ENCODE results near the gene SCAMP1.

SCAMP1 gene, protein sequence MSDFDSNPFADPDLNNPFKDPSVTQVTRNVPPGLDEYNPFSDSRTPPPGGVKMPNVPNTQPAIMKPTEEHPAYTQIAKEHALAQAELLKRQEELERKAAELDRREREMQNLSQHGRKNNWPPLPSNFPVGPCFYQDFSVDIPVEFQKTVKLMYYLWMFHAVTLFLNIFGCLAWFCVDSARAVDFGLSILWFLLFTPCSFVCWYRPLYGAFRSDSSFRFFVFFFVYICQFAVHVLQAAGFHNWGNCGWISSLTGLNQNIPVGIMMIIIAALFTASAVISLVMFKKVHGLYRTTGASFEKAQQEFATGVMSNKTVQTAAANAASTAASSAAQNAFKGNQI

DNA sequence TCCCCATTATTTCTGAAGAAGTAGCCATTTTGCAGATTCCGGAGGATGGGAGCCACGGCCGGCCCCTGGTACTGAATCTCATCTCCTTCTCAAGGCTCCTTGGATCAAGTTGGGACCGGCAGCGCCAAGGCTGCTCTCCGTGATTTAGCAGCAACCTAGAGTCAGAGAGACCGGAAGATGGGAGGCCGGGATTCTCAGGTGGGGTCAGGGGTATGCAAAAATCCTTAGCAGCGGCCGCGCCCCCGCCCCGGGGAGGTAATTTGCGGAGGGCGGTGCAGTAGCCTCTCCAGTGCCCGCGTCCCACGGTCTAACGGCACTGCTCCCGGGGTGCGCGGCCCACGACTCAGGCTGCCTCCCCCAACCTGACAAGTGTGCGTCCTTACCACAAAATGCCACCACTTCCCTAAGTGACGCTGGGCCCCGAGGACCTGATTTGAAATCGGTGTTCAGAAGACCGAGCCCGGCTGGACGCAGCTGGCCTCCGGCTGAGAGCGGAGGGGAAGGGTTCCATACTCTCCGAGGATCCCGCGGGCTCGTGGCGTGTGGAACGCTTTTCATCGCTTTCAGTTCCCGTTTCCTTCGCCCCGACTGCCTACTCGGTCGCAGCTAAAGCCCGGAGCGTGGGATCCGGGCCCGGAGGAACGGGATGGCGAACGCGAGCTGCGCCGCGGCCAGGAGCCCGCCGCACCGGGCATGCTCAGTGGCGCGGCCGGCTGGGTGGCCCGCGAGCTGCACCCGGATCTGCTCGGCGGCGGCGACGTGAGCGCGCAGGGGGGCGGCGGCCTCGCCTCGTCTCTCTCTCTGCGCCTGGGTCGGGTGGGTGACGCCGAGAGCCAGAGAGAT lies at the start of gene SCAMP1:
TSS of gene SCAMP1 (plus strand) at position 787 of the 843 bp plus-strand sequence. CDS start at position 842, 55 bp downstream.
- Histone ChIP-seq H3K27me3 (ENCODE audit: control insufficient read depth, insufficient read depth, low read length) (no peaks in the 10 kb centered on the region), H3K9me3 (ENCODE audit: control insufficient read depth, insufficient read depth, low read length) (no peaks in the 10 kb centered on the region), H3K27ac (ENCODE audit: low read depth, low read length) (peak within 1 kb of the TSS; percentile 98), H3K9ac (ENCODE audit: low read depth, low read length) (peak within 1 kb of the TSS; percentile 87), H3K4me1 (ENCODE audit: control insufficient read depth, insufficient read depth, low read length) (peaks cover 10% of the 10 kb centered on the region; the same call in 1 of the 2 replicates), H3K4me3 (ENCODE audit: low read depth, low read length) (peak within 1 kb of the TSS; percentile 83), H3K36me3 (ENCODE audit: control insufficient read depth, insufficient read depth, low read length) (no peaks in the 10 kb centered on the region)

DNA sequence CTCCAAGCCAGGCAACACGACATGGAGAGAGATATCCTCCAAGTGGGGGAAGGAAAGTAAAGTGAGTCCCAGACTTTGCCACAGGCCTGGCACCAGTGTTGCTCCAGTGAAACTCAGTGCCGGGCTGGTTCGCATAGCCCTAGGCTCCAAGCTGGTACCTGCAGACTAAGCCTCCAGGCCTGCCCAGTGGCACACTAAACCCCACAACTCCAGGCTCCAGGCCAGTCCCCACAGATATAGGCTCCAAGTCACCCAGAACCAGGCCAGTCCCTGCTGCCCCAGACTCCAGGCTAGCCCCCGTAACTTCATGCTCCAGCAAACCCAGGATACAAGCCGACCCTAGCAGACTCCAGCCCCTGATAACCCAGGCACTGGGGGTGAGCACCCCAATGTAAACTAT lies 42.9 kb upstream of the SCAMP1 start:
- Histone ChIP-seq H3K27me3 (ENCODE audit: control insufficient read depth, insufficient read depth, low read length) (no peaks in the 10 kb centered on the region), H3K27ac (ENCODE audit: low read depth, low read length) (no peak overlapping the region), H3K9ac (ENCODE audit: low read depth, low read length) (no peak overlapping the region), H3K4me3 (ENCODE audit: low read depth, low read length) (no peak overlapping the region), H3K9me3 (ENCODE audit: control insufficient read depth, insufficient read depth, low read length) (no peaks in the 10 kb centered on the region), H3K36me3 (ENCODE audit: control insufficient read depth, insufficient read depth, low read length) (no peaks in the 10 kb centered on the region), H3K4me1 (ENCODE audit: control insufficient read depth, insufficient read depth, low read length) (peaks cover 9% of the 10 kb centered on the region; the same call in 1 of the 2 replicates)

DNA sequence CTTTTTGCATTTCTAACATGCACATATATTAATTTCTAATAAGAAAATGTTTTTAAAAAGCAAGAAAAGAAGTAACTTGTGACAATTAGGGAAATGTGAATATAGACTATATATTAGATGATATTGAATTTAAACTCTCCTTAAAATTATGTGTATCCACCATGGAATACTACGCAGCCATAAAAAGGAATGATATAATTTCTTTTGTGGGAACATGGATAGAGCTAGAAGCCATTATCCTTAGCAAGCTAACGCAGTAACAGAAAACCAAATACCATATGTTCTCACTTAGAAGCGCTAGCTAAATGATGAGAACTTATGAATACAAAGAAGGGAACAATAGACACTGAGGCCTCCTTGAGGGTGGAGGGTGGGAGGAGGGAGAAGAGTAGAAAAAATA lies 42.1 kb upstream of the SCAMP1 start:
- Histone ChIP-seq H3K9me3 (ENCODE audit: control insufficient read depth, insufficient read depth, low read length) (no peaks in the 10 kb centered on the region), H3K36me3 (ENCODE audit: control insufficient read depth, insufficient read depth, low read length) (no peaks in the 10 kb centered on the region), H3K27ac (ENCODE audit: low read depth, low read length) (no peak overlapping the region), H3K27me3 (ENCODE audit: control insufficient read depth, insufficient read depth, low read length) (no peaks in the 10 kb centered on the region), H3K4me3 (ENCODE audit: low read depth, low read length) (no peak overlapping the region), H3K9ac (ENCODE audit: low read depth, low read length) (no peak overlapping the region), H3K4me1 (ENCODE audit: control insufficient read depth, insufficient read depth, low read length) (peaks cover 9% of the 10 kb centered on the region; the same call in 1 of the 2 replicates)

DNA sequence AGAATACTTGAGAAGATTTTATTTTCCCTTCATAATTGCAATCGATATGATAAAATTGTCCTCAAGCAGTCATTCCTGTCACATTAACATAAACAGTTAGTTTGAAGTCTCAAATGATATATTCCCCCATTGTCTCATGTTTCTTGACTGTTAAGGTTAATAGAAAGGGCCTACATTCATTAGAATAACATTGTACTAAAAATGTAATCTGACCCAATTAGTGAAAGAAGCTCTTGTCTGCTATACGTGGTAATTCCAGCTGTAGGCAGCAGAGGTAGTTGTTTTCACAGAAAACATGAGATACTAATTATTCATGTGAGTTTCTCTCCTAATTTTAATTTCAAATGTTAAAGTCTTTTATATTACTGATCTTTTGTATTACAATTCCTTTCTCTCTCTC lies 40.0 kb upstream of the SCAMP1 start:
- Histone ChIP-seq H3K9me3 (ENCODE audit: control insufficient read depth, insufficient read depth, low read length) (no peaks in the 10 kb centered on the region), H3K27me3 (ENCODE audit: control insufficient read depth, insufficient read depth, low read length) (no peaks in the 10 kb centered on the region), H3K9ac (ENCODE audit: low read depth, low read length) (no peak overlapping the region), H3K4me3 (ENCODE audit: low read depth, low read length) (no peak overlapping the region), H3K27ac (ENCODE audit: low read depth, low read length) (no peak overlapping the region), H3K36me3 (ENCODE audit: control insufficient read depth, insufficient read depth, low read length) (no peaks in the 10 kb centered on the region), H3K4me1 (ENCODE audit: control insufficient read depth, insufficient read depth, low read length) (peaks cover 9% of the 10 kb centered on the region; the same call in 1 of the 2 replicates)

DNA sequence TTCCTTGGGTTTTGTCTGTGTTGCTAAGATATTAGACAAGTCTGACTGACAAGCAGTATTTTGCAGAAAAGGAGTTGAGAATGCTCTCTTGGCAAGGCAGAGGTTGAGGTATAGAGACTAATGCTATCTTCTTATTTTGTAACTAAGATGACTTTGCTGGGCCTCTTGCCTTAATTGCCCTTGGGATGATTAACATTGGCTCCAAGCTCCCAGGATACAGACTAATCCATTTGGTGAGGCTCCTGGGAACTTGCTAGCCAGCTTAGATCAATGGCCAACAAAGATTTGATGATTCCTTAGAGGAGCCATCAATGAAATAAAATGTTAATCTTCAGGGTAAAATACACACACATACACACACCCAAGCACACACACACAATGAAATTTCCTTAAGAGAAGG lies 37.2 kb upstream of the SCAMP1 start:
- Histone ChIP-seq H3K36me3 (ENCODE audit: control insufficient read depth, insufficient read depth, low read length) (no peaks in the 10 kb centered on the region), H3K9me3 (ENCODE audit: control insufficient read depth, insufficient read depth, low read length) (no peaks in the 10 kb centered on the region), H3K4me1 (ENCODE audit: control insufficient read depth, insufficient read depth, low read length) (peaks cover 10% of the 10 kb centered on the region; the same call in 1 of the 2 replicates), H3K27ac (ENCODE audit: low read depth, low read length) (no peak overlapping the region), H3K27me3 (ENCODE audit: control insufficient read depth, insufficient read depth, low read length) (no peaks in the 10 kb centered on the region), H3K4me3 (ENCODE audit: low read depth, low read length) (no peak overlapping the region), H3K9ac (ENCODE audit: low read depth, low read length) (no peak overlapping the region)

DNA sequence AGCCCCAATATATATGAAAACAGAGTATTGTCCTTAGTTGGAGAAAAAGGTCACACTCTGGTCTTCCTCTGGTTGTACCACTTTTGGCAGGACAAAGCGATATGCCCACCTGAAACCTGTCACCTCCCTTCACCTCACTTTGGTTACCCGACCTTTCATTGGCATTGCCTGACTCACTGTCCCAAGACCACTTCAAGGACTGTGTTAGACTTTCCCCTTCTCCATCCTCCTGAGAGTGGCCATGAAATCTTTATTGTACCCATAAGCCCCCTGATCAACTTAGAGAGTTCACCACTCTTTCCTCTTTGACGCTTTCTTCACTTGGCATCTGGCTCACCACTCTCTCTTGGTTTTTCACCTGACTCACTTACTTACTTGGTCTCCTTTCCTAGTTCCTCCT lies 33.5 kb upstream of the SCAMP1 start:
- Histone ChIP-seq H3K27ac (ENCODE audit: low read depth, low read length) (no peak overlapping the region), H3K27me3 (ENCODE audit: control insufficient read depth, insufficient read depth, low read length) (no peaks in the 10 kb centered on the region), H3K9me3 (ENCODE audit: control insufficient read depth, insufficient read depth, low read length) (no peaks in the 10 kb centered on the region), H3K4me1 (ENCODE audit: control insufficient read depth, insufficient read depth, low read length) (peaks cover 17% of the 10 kb centered on the region), H3K9ac (ENCODE audit: low read depth, low read length) (no peak overlapping the region), H3K36me3 (ENCODE audit: control insufficient read depth, insufficient read depth, low read length) (no peaks in the 10 kb centered on the region), H3K4me3 (ENCODE audit: low read depth, low read length) (no peak overlapping the region)

DNA sequence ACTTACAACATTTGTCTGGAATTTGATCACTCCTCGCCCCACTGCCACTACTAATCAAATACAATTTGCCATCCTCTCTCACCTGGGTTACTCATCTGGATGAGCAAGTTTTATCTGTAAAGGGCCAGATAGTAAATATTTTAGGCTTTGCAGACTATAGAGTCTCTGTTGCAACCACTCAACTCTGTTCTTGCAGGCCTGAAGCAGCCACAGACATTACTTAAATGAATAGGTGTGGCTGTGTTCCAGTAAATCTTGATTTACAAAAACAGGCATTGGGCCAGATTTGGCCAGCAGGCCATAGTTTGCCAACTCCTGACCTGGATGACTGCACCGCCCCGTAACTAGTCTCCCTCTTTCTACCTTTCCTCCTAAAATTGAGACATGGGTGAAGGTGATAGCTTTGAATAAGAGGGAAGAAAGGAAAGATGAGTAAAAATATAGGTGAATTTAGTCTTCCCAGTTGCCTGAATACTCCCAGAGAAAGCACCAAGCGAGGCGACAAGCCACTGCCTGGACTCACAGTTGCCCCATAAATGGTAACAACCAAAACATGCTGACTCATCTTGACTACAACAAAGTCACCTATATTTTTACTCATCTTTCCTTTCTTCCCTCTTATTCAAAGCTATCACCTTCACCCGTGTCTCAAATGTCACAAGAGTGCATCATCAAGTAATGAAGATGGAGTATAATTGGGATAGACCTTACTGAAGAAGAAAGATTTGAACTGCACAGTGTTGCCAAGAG lies 32.5 kb upstream of the SCAMP1 start:
- H3K27ac ChIP-seq (ENCODE audit: low read depth, low read length): peak overlapping the region; percentile 89
- no peaks in the 10 kb centered on the region for H3K36me3 ChIP-seq (ENCODE audit: control insufficient read depth, insufficient read depth, low read length)
- peaks cover 17% of the 10 kb centered on the region for H3K4me1 ChIP-seq (ENCODE audit: control insufficient read depth, insufficient read depth, low read length)
- H3K9ac ChIP-seq (ENCODE audit: low read depth, low read length): no peak overlapping the region
- H3K9me3 ChIP-seq (ENCODE audit: control insufficient read depth, insufficient read depth, low read length): no peaks in the 10 kb centered on the region
- no peaks in the 10 kb centered on the region for H3K27me3 ChIP-seq (ENCODE audit: control insufficient read depth, insufficient read depth, low read length)
- no peak overlapping the region for H3K4me3 ChIP-seq (ENCODE audit: low read depth, low read length)

DNA sequence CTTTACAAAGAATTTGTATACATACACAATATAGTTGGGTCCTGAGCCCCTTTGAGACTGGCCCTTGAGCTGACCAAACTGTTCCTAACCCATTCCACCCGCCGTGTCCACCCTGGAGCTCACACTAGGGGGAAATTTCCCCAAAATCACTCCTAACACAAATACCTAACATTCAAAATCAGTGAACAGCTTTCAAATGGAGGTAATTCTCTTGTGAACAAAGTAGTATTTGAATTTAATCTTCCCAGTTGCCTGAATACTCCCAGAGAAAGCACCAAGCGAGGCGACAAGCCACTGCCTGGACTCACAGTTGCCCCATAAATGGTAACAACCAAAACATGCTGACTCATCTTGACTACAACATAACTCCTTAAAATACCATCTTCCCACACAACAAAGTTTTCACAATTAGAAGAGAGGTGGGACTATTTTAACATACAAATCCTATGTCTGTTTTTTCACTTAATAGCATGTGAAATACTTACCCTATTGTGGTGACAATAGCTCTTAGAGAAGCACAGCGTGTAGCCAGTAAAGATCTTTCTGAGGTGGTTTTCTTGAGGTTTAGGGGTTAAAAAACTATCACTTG lies 31.7 kb upstream of the SCAMP1 start:
- Histone ChIP-seq H3K36me3 (ENCODE audit: control insufficient read depth, insufficient read depth, low read length) (no peaks in the 10 kb centered on the region), H3K27ac (ENCODE audit: low read depth, low read length) (peak overlapping the region; percentile 89), H3K4me3 (ENCODE audit: low read depth, low read length) (no peak overlapping the region), H3K4me1 (ENCODE audit: control insufficient read depth, insufficient read depth, low read length) (peaks cover 17% of the 10 kb centered on the region), H3K9ac (ENCODE audit: low read depth, low read length) (no peak overlapping the region), H3K9me3 (ENCODE audit: control insufficient read depth, insufficient read depth, low read length) (no peaks in the 10 kb centered on the region), H3K27me3 (ENCODE audit: control insufficient read depth, insufficient read depth, low read length) (no peaks in the 10 kb centered on the region)

DNA sequence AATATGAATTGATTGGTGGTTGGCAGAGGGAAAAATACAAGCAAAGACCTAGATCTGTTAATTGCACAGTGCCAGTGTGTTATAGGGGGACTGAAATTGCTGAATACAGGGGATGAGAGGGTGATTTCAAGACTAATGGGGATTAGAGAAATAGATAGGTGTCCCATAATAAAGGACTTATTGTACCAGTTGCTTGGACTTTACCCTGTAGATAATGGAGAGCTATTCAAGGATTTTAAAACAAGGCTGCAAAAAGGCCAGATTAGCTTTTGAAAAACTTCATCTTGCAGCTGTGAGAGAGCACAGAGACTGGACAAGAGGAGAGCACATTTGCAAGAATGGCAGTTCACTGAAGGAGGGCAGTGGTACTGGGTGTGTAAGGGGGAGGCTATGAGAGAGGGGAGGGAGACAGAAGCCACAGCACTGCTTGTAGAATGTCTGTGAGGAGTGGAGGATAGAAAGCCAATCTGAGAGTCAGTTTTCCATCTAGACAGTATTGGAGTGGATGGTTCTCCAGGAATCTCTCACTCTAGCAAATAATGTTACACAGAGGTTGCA lies 28.8 kb upstream of the SCAMP1 start:
- Histone ChIP-seq H3K27me3 (ENCODE audit: control insufficient read depth, insufficient read depth, low read length) (no peaks in the 10 kb centered on the region), H3K36me3 (ENCODE audit: control insufficient read depth, insufficient read depth, low read length) (no peaks in the 10 kb centered on the region), H3K9me3 (ENCODE audit: control insufficient read depth, insufficient read depth, low read length) (no peaks in the 10 kb centered on the region), H3K9ac (ENCODE audit: low read depth, low read length) (no peak overlapping the region), H3K4me1 (ENCODE audit: control insufficient read depth, insufficient read depth, low read length) (peaks cover 17% of the 10 kb centered on the region), H3K27ac (ENCODE audit: low read depth, low read length) (no peak overlapping the region), H3K4me3 (ENCODE audit: low read depth, low read length) (no peak overlapping the region)

DNA sequence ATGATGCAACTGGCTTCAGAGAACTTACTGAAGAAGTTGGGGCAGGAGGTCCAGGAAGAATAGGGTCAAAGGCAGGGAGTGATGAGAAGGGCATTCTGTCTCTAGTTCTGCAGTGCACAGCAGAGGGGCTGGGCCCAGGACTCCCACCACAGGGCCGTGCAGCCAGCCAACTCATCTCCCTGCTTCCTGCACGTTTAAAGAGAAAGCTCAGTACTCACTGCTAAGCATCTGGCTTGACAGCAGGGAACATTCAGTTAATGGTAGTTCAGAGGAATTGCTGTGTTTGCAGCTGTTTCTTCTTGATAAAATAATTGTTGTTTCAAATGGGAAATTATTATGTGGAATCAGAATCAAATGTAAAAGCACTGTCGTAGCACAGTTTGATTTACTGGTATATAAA lies 25.6 kb upstream of the SCAMP1 start:
- Histone ChIP-seq H3K4me1 (ENCODE audit: control insufficient read depth, insufficient read depth, low read length) (peaks cover under 1% of the 10 kb centered on the region; the same call in 1 of the 2 replicates), H3K9me3 (ENCODE audit: control insufficient read depth, insufficient read depth, low read length) (no peaks in the 10 kb centered on the region), H3K36me3 (ENCODE audit: control insufficient read depth, insufficient read depth, low read length) (no peaks in the 10 kb centered on the region), H3K27ac (ENCODE audit: low read depth, low read length) (no peak overlapping the region), H3K27me3 (ENCODE audit: control insufficient read depth, insufficient read depth, low read length) (peaks cover 14% of the 10 kb centered on the region), H3K9ac (ENCODE audit: low read depth, low read length) (no peak overlapping the region), H3K4me3 (ENCODE audit: low read depth, low read length) (no peak overlapping the region)
